ENCODE measurements around the gene CPHXL. TPM values are rescaled to one million over a fixed set of nuclear protein-coding genes. Genes with fewer than 3 reads are reported as not detected.
A peak's percentile ranks its signal among the peaks of the same experiment; 100 is the strongest.

The CPHXL gene
- not detected for polyA plus RNA-seq (ENCODE audit: insufficient read length in 10 of 10)
- long read RNA-seq, donor 1 = 0 reads
- long read RNA-seq, donor 2 = 0 reads
- long read RNA-seq, donor 3 = 0 reads
- long read RNA-seq, donor 4 = 0 reads
- long read RNA-seq, donor 5 = 0 reads
- long read RNA-seq, donor 6 = 0 reads
- long read RNA-seq, donor 7 = 0 reads
- long read RNA-seq, donor 8 = 0 reads
- long read RNA-seq, donor 9 = 0 reads

DNA sequence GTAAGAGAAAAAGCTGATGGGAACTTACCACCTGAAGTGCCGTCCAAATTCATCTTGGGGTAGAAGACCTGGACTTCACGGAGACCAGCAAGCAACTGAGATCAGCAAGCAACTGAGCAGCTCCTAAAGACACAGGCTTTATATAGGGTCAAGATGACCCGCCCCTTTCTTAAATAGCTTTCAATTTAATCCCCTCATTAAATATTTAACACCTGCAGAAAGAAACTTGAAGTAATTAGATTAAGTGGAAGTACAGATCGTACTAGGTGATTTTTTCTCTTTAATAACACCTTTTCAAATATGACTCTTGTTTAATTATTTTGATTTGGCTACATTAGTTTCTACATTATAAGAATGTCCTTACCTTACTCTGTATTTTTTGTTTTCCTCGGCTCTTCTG lies at the start of gene CPHXL:
Gene CPHXL (minus strand): TSS at position 101 of the 400 bp plus-strand sequence. CDS start 48 bp downstream, at position 53.
- DNase-seq = no peak

- DNase-seq = no peak
Measured at GRCh38 chr16:75774197-75774596, 47.9 kb upstream of the CPHXL start.

- DNase-seq = no peak
Measured at GRCh38 chr16:75770051-75770450, 43.8 kb upstream of the CPHXL start.

GRCh38 chr16:75764154-75764768 lies 38.0 kb upstream of the CPHXL start:
- DNase-seq = peak; percentile 47 to 78 (median 62)

GRCh38 chr16:75763204-75763603 lies 36.9 kb upstream of the CPHXL start:
- DNase-seq = no peak

GRCh38 chr16:75762746-75763145 lies 36.5 kb upstream of the CPHXL start:
- DNase-seq = no peak

GRCh38 chr16:75761108-75761507 lies 34.8 kb upstream of the CPHXL start:
- no peak for DNase-seq

- no peak for DNase-seq
Measured at GRCh38 chr16:75760018-75760519, 33.8 kb upstream of the CPHXL start.

DNA sequence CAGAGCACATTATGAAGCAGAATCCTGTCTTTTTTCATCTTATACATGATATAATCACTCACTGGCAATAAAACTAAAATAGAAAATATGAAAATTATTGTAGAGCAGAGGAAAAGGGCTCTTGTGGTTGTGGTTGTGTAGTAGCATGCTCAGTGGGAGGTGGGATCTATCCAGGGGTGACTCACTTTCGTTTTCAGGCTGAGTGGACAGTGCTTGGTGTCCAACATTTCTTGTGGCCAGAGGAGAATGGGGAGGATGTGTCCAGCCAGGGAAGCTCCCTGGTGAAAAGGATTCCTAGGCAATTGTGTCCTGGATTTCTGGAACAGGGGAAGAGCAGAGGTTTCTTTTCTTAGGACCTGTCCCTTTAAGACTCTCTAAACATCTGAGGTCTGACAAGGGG lies 31.9 kb upstream of the CPHXL start:
- no peak for DNase-seq

DNA sequence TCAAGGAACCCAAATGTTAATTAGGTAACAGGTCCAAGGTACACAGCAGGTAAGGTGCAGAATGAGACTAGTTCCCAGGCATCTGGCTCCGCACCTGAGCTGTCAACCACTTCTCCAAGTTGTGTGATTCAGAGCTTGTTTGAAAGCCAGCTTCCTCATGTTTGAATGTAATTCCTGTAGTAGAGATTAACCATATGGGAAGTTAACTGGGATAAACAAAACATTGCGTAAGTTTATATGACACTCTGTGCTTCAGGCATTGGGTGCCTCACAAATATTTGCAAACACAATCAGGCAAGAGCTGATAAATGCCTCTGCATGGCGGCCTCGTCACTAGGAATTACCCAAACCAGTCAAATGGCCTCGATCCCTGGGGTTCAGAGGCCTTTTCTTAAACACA lies 27.9 kb upstream of the CPHXL start:
- no peak for DNase-seq

DNA sequence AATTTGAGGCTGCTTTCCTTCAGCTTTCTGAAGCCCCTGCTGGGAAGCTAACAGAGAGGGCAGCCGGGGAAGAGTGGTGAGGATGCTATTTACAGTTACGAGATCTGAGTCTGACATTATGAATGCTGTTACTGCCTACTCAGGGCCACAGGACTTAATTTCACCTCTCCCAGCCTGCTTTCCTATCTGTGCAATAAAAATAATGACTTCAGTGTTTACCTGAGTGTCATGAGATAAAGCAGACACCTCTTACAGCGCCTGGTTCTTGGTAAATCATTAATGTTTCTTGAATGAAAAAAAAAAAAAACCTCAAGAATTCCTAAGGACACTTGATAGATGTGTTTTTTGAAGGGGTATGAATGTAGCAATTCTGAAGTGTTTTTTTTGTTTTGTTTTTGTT lies 24.2 kb upstream of the CPHXL start:
- DNase-seq = no peak

DNA sequence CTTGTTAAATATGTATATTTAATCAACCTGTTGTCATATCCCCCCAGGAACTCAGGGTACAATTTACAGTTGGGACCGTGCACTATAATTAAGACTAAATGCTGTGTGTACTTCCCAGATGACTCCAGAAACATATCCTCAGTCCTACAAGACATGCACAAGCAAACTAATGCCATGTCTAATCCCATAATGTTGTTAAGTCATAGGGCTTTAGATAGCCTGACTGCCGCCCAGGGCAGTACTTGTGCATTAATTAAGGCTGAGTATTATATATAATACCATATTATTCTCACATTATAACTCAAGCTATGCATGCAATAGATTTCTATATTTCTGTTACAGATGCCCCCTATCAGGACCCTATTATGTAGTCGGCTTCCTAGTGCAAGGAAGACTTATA lies 20.1 kb upstream of the CPHXL start:
- DNase-seq = no peak

DNA sequence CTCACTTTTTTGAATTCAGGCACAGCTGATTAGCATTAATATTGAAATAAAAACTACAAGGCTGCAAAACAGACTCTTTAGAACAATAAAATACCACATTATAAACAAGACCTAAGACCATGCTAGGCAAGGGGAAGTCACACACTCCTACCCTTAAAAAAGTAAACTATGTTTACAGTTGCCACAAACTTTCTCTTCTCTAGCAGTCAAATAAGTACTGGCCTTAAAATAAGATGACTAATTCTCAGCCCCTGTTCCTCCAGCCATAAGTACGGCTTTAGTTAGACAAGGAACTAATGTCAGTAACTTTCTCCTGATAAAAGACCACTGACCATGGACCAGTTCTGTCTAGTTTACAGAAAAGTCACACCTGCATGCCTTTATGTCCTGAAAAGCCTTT lies 19.5 kb upstream of the CPHXL start:
- DNase-seq = no peak

- no peak for DNase-seq
Measured at GRCh38 chr16:75745242-75745641, 19.0 kb upstream of the CPHXL start.

GRCh38 chr16:75742424-75743047 lies 16.2 kb upstream of the CPHXL start:
- DNase-seq = no peak

- peak; percentile 22 to 63 (median 44) for DNase-seq
Measured at GRCh38 chr16:75733305-75734211, 7.3 kb upstream of the CPHXL start.

GRCh38 chr16:75732871-75733270 lies 6.6 kb upstream of the CPHXL start:
- no peak for DNase-seq

- DNase-seq = no peak
Measured at GRCh38 chr16:75727221-75727620, 931 bp upstream of the CPHXL start.

DNA sequence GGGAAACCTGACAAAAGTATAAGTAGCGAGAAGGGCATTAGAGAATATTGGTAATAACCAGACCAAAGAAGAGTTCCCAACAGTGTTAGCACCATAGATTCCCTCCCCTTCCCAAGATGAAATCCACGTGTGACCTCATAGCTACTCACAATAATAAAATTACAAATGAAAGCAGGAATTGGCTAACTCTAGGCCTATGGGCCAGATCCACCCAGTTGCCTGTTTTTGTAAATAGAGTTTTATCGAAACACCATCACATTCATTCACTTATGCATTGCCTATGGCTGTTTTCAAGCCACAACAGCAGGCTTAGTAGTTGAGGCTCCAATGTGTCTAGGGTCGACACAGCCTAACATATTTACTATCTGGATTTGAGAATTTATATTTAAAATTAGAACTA lies 7.8 kb downstream of the CPHXL start:
- DNase-seq = no peak

DNA sequence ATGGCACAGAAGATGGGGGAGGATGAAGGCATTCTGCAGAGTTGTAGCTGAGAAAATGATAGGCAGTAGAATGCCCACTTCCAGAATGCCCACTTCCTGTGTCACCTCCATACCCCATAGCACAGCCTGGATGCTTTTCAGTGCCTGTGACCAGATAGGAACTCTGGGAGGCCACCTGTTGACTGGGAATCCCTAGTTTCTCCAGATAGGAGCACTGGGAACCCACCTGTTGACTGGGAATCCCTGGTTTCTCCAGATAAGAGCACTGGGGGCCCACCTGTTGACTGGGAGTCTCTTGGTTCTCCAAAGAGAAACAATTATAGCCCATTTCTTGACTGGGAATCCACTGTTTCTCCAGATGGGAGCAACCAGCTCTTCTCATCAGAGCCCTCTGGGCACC lies 11.6 kb downstream of the CPHXL start:
- no peak for DNase-seq

- DNase-seq = no peak
Measured at GRCh38 chr16:75710344-75710743, 15.9 kb downstream of the CPHXL start.

DNA sequence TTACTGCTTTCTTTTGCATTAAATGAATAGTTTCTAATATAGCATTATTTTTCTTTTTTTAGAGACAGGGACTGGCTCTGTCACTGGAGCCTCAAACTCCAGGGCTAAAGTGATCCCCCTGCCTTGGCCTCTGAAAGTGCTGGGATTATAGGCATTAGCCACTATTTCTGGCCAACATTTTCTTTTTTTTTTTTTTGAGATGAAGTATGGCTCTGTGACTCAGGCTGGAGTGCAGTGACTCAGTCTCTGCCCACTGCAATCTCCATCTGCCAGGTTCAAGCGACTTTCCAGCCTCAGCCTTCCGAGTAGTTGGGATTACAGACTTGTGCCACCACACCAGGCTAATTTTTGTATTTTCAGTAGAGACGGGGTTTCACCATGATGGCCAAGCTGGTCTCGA lies 23.0 kb downstream of the CPHXL start:
- no peak for DNase-seq
